Embryonic facial prominence (tissue), 1 donor: ENCODE data around the gene DAB1.

ENCODE experiments used
- DNase-seq: peaks from one replicate; pipeline ENCODE4 v3.0.0-alpha.2; 2016; ENCODE audit errors: extremely low spot score

DAB1 gene

GRCh38 chr1:57411262-57411661, 12.6 kb downstream of the DAB1 start:
- no peak for DNase-seq

- DNase-seq: no peak
Measured at GRCh38 chr1:57410508-57410907, 13.4 kb downstream of the DAB1 start.

GRCh38 chr1:57407928-57408327, 15.9 kb downstream of the DAB1 start:
- no peak for DNase-seq

GRCh38 chr1:57406428-57406970, 17.4 kb downstream of the DAB1 start:
- no peak for DNase-seq

- no peak for DNase-seq
Measured at GRCh38 chr1:57404884-57405283, 19.0 kb downstream of the DAB1 start.

- no peak for DNase-seq
Measured at GRCh38 chr1:57403201-57403600, 20.7 kb downstream of the DAB1 start.

GRCh38 chr1:57401671-57402070, 22.2 kb downstream of the DAB1 start:
- DNase-seq: no peak

- no peak for DNase-seq
Measured at GRCh38 chr1:57400048-57400447, 23.8 kb downstream of the DAB1 start.

- no peak for DNase-seq
Measured at GRCh38 chr1:57393058-57393584, 30.7 kb downstream of the DAB1 start.

- DNase-seq: no peak
Measured at GRCh38 chr1:57385336-57385735, 38.5 kb downstream of the DAB1 start.

GRCh38 chr1:57384901-57385300, 39.0 kb downstream of the DAB1 start:
- DNase-seq: no peak

GRCh38 chr1:57384284-57384683, 39.6 kb downstream of the DAB1 start:
- no peak for DNase-seq

- DNase-seq: no peak
Measured at GRCh38 chr1:57381871-57382270, 42.0 kb downstream of the DAB1 start.

GRCh38 chr1:57381426-57381825, 42.4 kb downstream of the DAB1 start:
- no peak for DNase-seq

- no peak for DNase-seq
Measured at GRCh38 chr1:57380923-57381322, 42.9 kb downstream of the DAB1 start.

- DNase-seq: no peak
Measured at GRCh38 chr1:57378534-57378933, 45.3 kb downstream of the DAB1 start.

- DNase-seq: no peak
Measured at GRCh38 chr1:57377339-57378139, 46.3 kb downstream of the DAB1 start.

- DNase-seq: no peak
Measured at GRCh38 chr1:57376041-57376440, 47.8 kb downstream of the DAB1 start.

GRCh38 chr1:57369889-57370288, 54.0 kb downstream of the DAB1 start:
- DNase-seq: no peak

GRCh38 chr1:57367945-57368344, 55.9 kb downstream of the DAB1 start:
- DNase-seq: no peak

GRCh38 chr1:57363643-57364042, 60.2 kb downstream of the DAB1 start:
- no peak for DNase-seq

- no peak for DNase-seq
Measured at GRCh38 chr1:57363165-57363564, 60.7 kb downstream of the DAB1 start.

- no peak for DNase-seq
Measured at GRCh38 chr1:57362480-57362879, 61.4 kb downstream of the DAB1 start.
